CD4-positive, alpha-beta T cell treated with Interleukin-15 for 4 hours (primary cell): Measurements from ENCODE around the gene MYH7B.

Experiments
- DNase-seq: peaks from one replicate; pipeline ENCODE4 v3.0.0-alpha.2; 2020; ENCODE audit warnings: low spot score

Gene MYH7B

GRCh38 chr20:34977365-34978091 is 21.9 kb downstream of the MYH7B start:
- no peak for DNase-seq

GRCh38 chr20:34978092-34978744 is 22.6 kb downstream of the MYH7B start:
- DNase-seq, result no peak

- DNase-seq, result no peak
Measured at GRCh38 chr20:34979366-34980153, 23.9 kb downstream of the MYH7B start.

GRCh38 chr20:34980543-34981233 is 25.0 kb downstream of the MYH7B start:
- no peak for DNase-seq

- no peak for DNase-seq
Measured at GRCh38 chr20:34982270-34983088, 26.8 kb downstream of the MYH7B start.

GRCh38 chr20:34983089-34983820 is 27.6 kb downstream of the MYH7B start:
- no peak for DNase-seq

- DNase-seq, result no peak
Measured at GRCh38 chr20:34983995-34984735, 28.5 kb downstream of the MYH7B start.

GRCh38 chr20:34984756-34985261 is 29.1 kb downstream of the MYH7B start:
- no peak for DNase-seq

- DNase-seq, result no peak
Measured at GRCh38 chr20:34985461-34986310, 30.0 kb downstream of the MYH7B start.

GRCh38 chr20:34986311-34987287 is 30.9 kb downstream of the MYH7B start:
- no peak for DNase-seq

- no peak for DNase-seq
Measured at GRCh38 chr20:34987288-34988190, 31.9 kb downstream of the MYH7B start.

- DNase-seq, result no peak
Measured at GRCh38 chr20:34988191-34988540, 32.5 kb downstream of the MYH7B start.

- DNase-seq, result no peak
Measured at GRCh38 chr20:34989118-34989517, 33.5 kb downstream of the MYH7B start.

GRCh38 chr20:34989670-34990069 is 34.0 kb downstream of the MYH7B start:
- DNase-seq, result no peak

- no peak for DNase-seq
Measured at GRCh38 chr20:34990231-34990630, 34.6 kb downstream of the MYH7B start.

GRCh38 chr20:34990661-34991214 is 35.1 kb downstream of the MYH7B start:
- no peak for DNase-seq
